Activated CD8-positive, alpha-beta memory T cell treated with anti-CD3 and anti-CD28 coated beads for 36 hours (primary cell): ENCODE measurements around the gene ULK2. TPM values are rescaled to one million over a fixed set of nuclear protein-coding genes. Genes with fewer than 3 reads are reported as not detected.
"Not testable (repeated sequence)": the region's sequence is repeated elsewhere in the genome, so short reads cannot be mapped to it uniquely, and the experiment has no call there.

Experiments used
- CTCF ChIA-PET: fragments of 350-600 bp; sonication (Branson Sonifier 250); formaldehyde crosslinking; loops from one replicate; lab custom pipeline; 2021; ENCODE audit warnings: antibody characterized with exemption; lab: Charles Lee
- POLR2A ChIA-PET: fragments of 350-600 bp; sonication (Branson Sonifier 250); formaldehyde crosslinking; loops from one replicate; lab custom pipeline; 2021; ENCODE audit warnings: antibody characterized with exemption; lab: Charles Lee
- total RNA-seq, 2 experiments: library from RNA; stranded (reverse); gene quantifications; one replicate each; pipeline ENCODE4 v1.2.3, GENCODE V29; 2021

Gene ULK2
- total RNA-seq, 2 experiments from 2014 or later: 6.3 to 7.4 TPM

- CTCF ChIA-PET: no interaction called here
- POLR2A ChIA-PET: interaction anchor here (0.7 kb wide), 1 partner anchor 20 kb away, joined by 3 read pairs; no protein-coding TSS in a partner anchor
These were observed 6.5 kb upstream of the ULK2 start for GRCh38 chr17:19874256-19874655.

GRCh38 chr17:19873346-19873745, 5.6 kb upstream of the ULK2 start:
- ChIA-PET POLR2A (no interaction called here), CTCF (interaction anchor here (0.6 kb wide), 1 partner anchor 374 kb away, joined by 3 read pairs; no protein-coding TSS in a partner anchor)

- POLR2A ChIA-PET: interaction anchor here (0.5 kb wide), 1 partner anchor 935 kb away, joined by 3 read pairs; no protein-coding TSS in a partner anchor
- CTCF ChIA-PET: no interaction called here
These were observed 301 bp upstream of the ULK2 start for GRCh38 chr17:19868079-19868395.

- ChIA-PET CTCF (no interaction called here), POLR2A (no interaction called here)
These were observed 732 bp downstream of the ULK2 start for GRCh38 chr17:19867079-19867328.

- POLR2A ChIA-PET: no interaction called here
- CTCF ChIA-PET: interaction anchor here (0.9 kb wide), 1 partner anchor 106 kb away, joined by 5 read pairs; no protein-coding TSS in a partner anchor
These were observed 2.7 kb downstream of the ULK2 start for GRCh38 chr17:19865021-19865420.

- POLR2A ChIA-PET, CTCF ChIA-PET: not testable (repeated sequence)
These were observed 7.0 kb downstream of the ULK2 start for GRCh38 chr17:19860647-19861177.

GRCh38 chr17:19857640-19858039, 10.1 kb downstream of the ULK2 start:
- CTCF ChIA-PET: no interaction called here
- POLR2A ChIA-PET: no interaction called here

GRCh38 chr17:19833914-19834313, 33.8 kb downstream of the ULK2 start:
- CTCF ChIA-PET: no interaction called here
- POLR2A ChIA-PET: no interaction called here

GRCh38 chr17:19830061-19830460, 37.7 kb downstream of the ULK2 start:
- CTCF ChIA-PET: no interaction called here
- POLR2A ChIA-PET: no interaction called here

- POLR2A ChIA-PET: no interaction called here
- CTCF ChIA-PET: no interaction called here
These were observed 55.3 kb downstream of the ULK2 start for GRCh38 chr17:19812407-19812806.

GRCh38 chr17:19805006-19805405, 62.7 kb downstream of the ULK2 start:
- ChIA-PET POLR2A (no interaction called here), CTCF (interaction anchor here (0.6 kb wide), 1 partner anchor 24 kb away, joined by 4 read pairs; no protein-coding TSS in a partner anchor)

GRCh38 chr17:19800571-19800970, 67.2 kb downstream of the ULK2 start:
- ChIA-PET CTCF (no interaction called here), POLR2A (no interaction called here)

- POLR2A ChIA-PET: no interaction called here
- CTCF ChIA-PET: no interaction called here
These were observed 67.9 kb downstream of the ULK2 start for GRCh38 chr17:19799796-19800195.

- ChIA-PET CTCF (interaction anchor here (0.6 kb wide), 1 partner anchor 196 kb away, joined by 4 read pairs; no protein-coding TSS in a partner anchor), POLR2A (no interaction called here)
These were observed 71.3 kb downstream of the ULK2 start for GRCh38 chr17:19796457-19796856.

- ChIA-PET POLR2A (interaction anchor here (0.6 kb wide), 1 partner anchor 18 kb away, joined by 3 read pairs; no protein-coding TSS in a partner anchor), CTCF (no interaction called here)
These were observed 75.7 kb downstream of the ULK2 start for GRCh38 chr17:19791918-19792550.

GRCh38 chr17:19787733-19788357, 79.9 kb downstream of the ULK2 start:
- ChIA-PET CTCF (interaction anchor here (1.0 kb wide), 1 partner anchor 23 kb away, joined by 4 read pairs; no protein-coding TSS in a partner anchor), POLR2A (no interaction called here)

GRCh38 chr17:19785854-19786253, 81.9 kb downstream of the ULK2 start:
- POLR2A ChIA-PET: no interaction called here
- CTCF ChIA-PET: no interaction called here

GRCh38 chr17:19781488-19782458, 86.0 kb downstream of the ULK2 start:
- ChIA-PET CTCF (interaction anchor here (1.2 kb wide), 2 partner anchors 15 to 404 kb away, joined by 3 to 5 read pairs; partner anchors contain the start of gene MAPK7), POLR2A (no interaction called here)

GRCh38 chr17:19780846-19781245, 86.9 kb downstream of the ULK2 start:
- ChIA-PET POLR2A (no interaction called here), CTCF (interaction anchor here (0.7 to 1.2 kb wide), 3 partner anchors 14 to 24 kb away, joined by 4 to 5 read pairs (median 4); no protein-coding TSS in a partner anchor)
